B cell (primary cell): Measurements from ENCODE around the gene RAC3. TPM values are rescaled to one million over a fixed set of nuclear protein-coding genes. Genes with fewer than 3 reads are reported as not detected.

ENCODE experiments used
- ATAC-seq: fragments of 200-7000 bp; cut with Tn5 transposase; one replicate; pipeline ENCODE4 v1.10.0; 2021; ENCODE audit warnings: low read depth, mild to moderate bottlenecking, moderate number of reproducible peaks, moderate library complexity
- CTCF ChIA-PET: fragments of 350-600 bp; sonication (Branson Sonifier 250); formaldehyde crosslinking; loops from one replicate; lab custom pipeline; 2021; ENCODE audit warnings: antibody characterized with exemption, inconsistent platforms; lab: Charles Lee
- POLR2A ChIA-PET: fragments of 350-600 bp; sonication (Branson Sonifier 250); formaldehyde crosslinking; loops from one replicate; lab custom pipeline; 2021; ENCODE audit warnings: antibody characterized with exemption; lab: Charles Lee
- DNase-seq: peaks from one replicate; pipeline ENCODE4 v3.0.0; 2013
- H2AFZ ChIP-seq: 2 replicates; pipeline ENCODE4 v1.6.1; 2012; ENCODE audit warnings: mild to moderate bottlenecking, low read depth, low read length; ENCODE audit not compliant: insufficient read depth, poor library complexity, severe bottlenecking
- H3K27ac ChIP-seq, 2 donors: 1 replicate in 1 of 2; 2 replicates in 1 of 2; pipeline ENCODE4 v1.5.1; 2012 to 2013; ENCODE audit warnings: low read length in 2 of 2, mild to moderate bottlenecking in 2 of 2, moderate library complexity in 1 of 2
- H3K27me3 ChIP-seq, 4 experiments: fragments of 200-600 bp in 1 of 4; sonication (generic) in 1 of 4; replicated peaks in 1 of 4; 1 replicate in 2 of 4; 2 replicates in 2 of 4; pipeline versions ENCODE4 v1.6.1 to v1.7.0; 2013 to 2016; ENCODE audit warnings: low read length in 3 of 4, mild to moderate bottlenecking in 2 of 4, mixed read lengths in 1 of 4, moderate library complexity in 1 of 4; ENCODE audit not compliant: insufficient read depth in 4 of 4, control insufficient read depth in 3 of 4; ENCODE audit errors: control extremely low read depth in 1 of 4
- H3K36me3 ChIP-seq, 2 experiments: replicated peaks in 1 of 2; 1 replicate in 1 of 2; 2 replicates in 1 of 2; pipeline versions ENCODE4 v1.6.1 to v1.7.1; 2013; ENCODE audit warnings: low read length in 1 of 2; ENCODE audit not compliant: insufficient read depth in 2 of 2, control insufficient read depth in 1 of 2; ENCODE audit errors: control extremely low read depth in 1 of 2, extremely low read depth in 1 of 2
- H3K4me1 ChIP-seq, 2 donors: fragments of 200-600 bp in 1 of 2; sonication (generic) in 1 of 2; 1 replicate in 1 of 2; 2 replicates in 1 of 2; pipeline versions ENCODE4 v1.5.1 to v1.6.1; 2013 to 2017; ENCODE audit warnings: low read length in 2 of 2; ENCODE audit not compliant: control insufficient read depth in 2 of 2, insufficient read depth in 2 of 2
- H3K4me2 ChIP-seq: replicated peaks from 2 replicates; pipeline ENCODE3; 2012; ENCODE audit warnings: mild to moderate bottlenecking, low read depth, low read length; ENCODE audit not compliant: poor library complexity, severe bottlenecking
- H3K4me3 ChIP-seq, 5 experiments: fragments of 200-600 bp in 1 of 5; sonication (generic) in 1 of 5; 1 replicate in 3 of 5; 2 replicates in 2 of 5; pipeline versions ENCODE4 v1.5.1 to v1.7.0; 2011 to 2016; ENCODE audit warnings: low read length in 4 of 5, mild to moderate bottlenecking in 4 of 5, low read depth in 2 of 5, control low read depth in 1 of 5, moderate library complexity in 1 of 5; ENCODE audit not compliant: insufficient read depth in 1 of 5; ENCODE audit errors: control extremely low read depth in 1 of 5, extremely low read depth in 1 of 5
- H3K79me2 ChIP-seq: fragments of 200-600 bp; sonication (generic); one replicate; pipeline ENCODE4 v1.6.0; 2016; ENCODE audit warnings: low read length; ENCODE audit not compliant: control insufficient read depth, insufficient read depth
- H3K9ac ChIP-seq: fragments of 200-600 bp; sonication (generic); 2 replicates; pipeline ENCODE4 v1.6.1; 2017; ENCODE audit warnings: mild to moderate bottlenecking, low read length, moderate library complexity
- H3K9me3 ChIP-seq, 3 donors: one replicate each; pipeline versions ENCODE4 v1.6.1 to v1.7.1; 2013; ENCODE audit warnings: low read length in 2 of 3; ENCODE audit not compliant: control insufficient read depth in 2 of 3, insufficient read depth in 1 of 3; ENCODE audit errors: control extremely low read depth in 1 of 3
- H4K20me1 ChIP-seq: 2 replicates; pipeline ENCODE4 v1.6.0; 2012; ENCODE audit warnings: mild to moderate bottlenecking, low read length; ENCODE audit not compliant: insufficient read depth, control insufficient read depth, poor library complexity, severe bottlenecking
- H3K27ac Mint-ChIP-seq: one replicate; pipeline ENCODE4 v1.8.0; 2021; ENCODE audit warnings: mixed read lengths
- H3K27me3 Mint-ChIP-seq: one replicate; pipeline ENCODE4 v1.8.0; 2021; ENCODE audit warnings: mixed read lengths
- H3K4me1 Mint-ChIP-seq: one replicate; pipeline ENCODE4 v1.8.0; 2021; ENCODE audit warnings: mixed read lengths
- H3K4me3 Mint-ChIP-seq: one replicate; pipeline ENCODE4 v1.8.0; 2021; ENCODE audit warnings: mixed read lengths
- H3K9me3 Mint-ChIP-seq: one replicate; pipeline ENCODE4 v1.8.0; 2022; ENCODE audit warnings: mixed read lengths; ENCODE audit not compliant: insufficient read depth
- EZH2 ChIP-seq: IDR thresholded peaks from 2 replicates; pipeline ENCODE4 v1.6.1; 2012; ENCODE audit warnings: borderline replicate concordance, low read depth, mild to moderate bottlenecking, moderate library complexity, low read length; ENCODE audit not compliant: insufficient read depth, poor library complexity, severe bottlenecking
- WGBS: methylation state at CpG from one replicate; pipeline ENCODE4 v1.1.5; 2013; ENCODE audit warnings: missing lambda C conversion rate; ENCODE audit not compliant: insufficient coverage; 5-methylcytosine and 5-hydroxymethylcytosine counted together
- intact Hi-C: fragments of 100-400 bp; cut with micrococcal nuclease; formaldehyde crosslinking; loops from one replicate; pipeline ENCODE4 v1.10.0; 2022
- polyA plus RNA-seq: library from polyadenylated mRNA; depleted of rRNA; stranded (reverse); fragments of >200 nt; gene quantifications from 2 replicates; pipeline ENCODE4 v1.2.3, GENCODE V29; 2012
- total RNA-seq, 2 donors: library from RNA; stranded (reverse); fragments of 120-200 nt in 1 of 2; gene quantifications; 1 replicate in 1 of 2; 2 replicates in 1 of 2; pipeline versions ENCODE4 v1.2.3 to v1.2.4, GENCODE V29; 2013 to 2022
- TF ChIP-seq, protein P1 (sequence below): fragments of 200-600 bp; IDR thresholded peaks from one replicate; pipeline ENCODE4 v1.8.0; 2022; ENCODE audit warnings: antibody characterized with exemption, mild to moderate bottlenecking

RAC3 gene
- total and polyA plus RNA-seq, 2 donors (not counting 1 experiment from before 2014, with no cell fraction given), result 0.62 to 2.0 TPM

GRCh38 chr17:82050761-82051641, 19.5 kb downstream of the RAC3 start:
- Mint-ChIP-seq H3K4me3 (peak overlapping the region; percentile 84), H3K9me3 (no peaks in the 10 kb centered on the region), H3K27me3 (no peaks in the 10 kb centered on the region), H3K4me1 (peaks cover 14% of the 10 kb centered on the region), H3K27ac (peak overlapping the region; percentile 86)
- intact Hi-C loops, result loop anchor here (1.0 to 2.0 kb wide), 4 partner anchors 14 to 47 kb away; partner anchors contain the start of genes CENPX, DCXR, FASN and LRRC45
- Histone ChIP-seq H3K27me3 (no peaks in the 10 kb centered on the region), H3K36me3 (peaks cover 0 to 23% of the 10 kb centered on the region in 2 experiments), H2AFZ (peak overlapping the region; percentile 66), H3K79me2 (peaks cover 29% of the 10 kb centered on the region), H3K9me3 (no peaks in the 10 kb centered on the region), H3K4me3 (peak overlapping the region in 4 of 5 experiments; percentile 43 to 63 (median 58)), H3K4me1 (peaks cover 20 to 34% of the 10 kb centered on the region in 2 donors), H3K4me2 (peak overlapping the region; percentile 90), H3K27ac (peak overlapping the region in 1 of 2 donors; percentile 30), H4K20me1 (peaks cover 19% of the 10 kb centered on the region), H3K9ac (peak overlapping the region; percentile 63)
- ChIA-PET POLR2A (interaction anchor here (0.8 to 1.9 kb wide), 2 partner anchors 18 to 48 kb away, joined by 3 to 5 read pairs; partner anchors contain the start of gene FASN), CTCF (interaction anchor here (0.7 to 1.7 kb wide), 2 partner anchors 13 to 31 kb away, joined by 3 to 6 read pairs; partner anchors contain the start of gene DCXR)
- TF ChIP-seq, protein P1, sequence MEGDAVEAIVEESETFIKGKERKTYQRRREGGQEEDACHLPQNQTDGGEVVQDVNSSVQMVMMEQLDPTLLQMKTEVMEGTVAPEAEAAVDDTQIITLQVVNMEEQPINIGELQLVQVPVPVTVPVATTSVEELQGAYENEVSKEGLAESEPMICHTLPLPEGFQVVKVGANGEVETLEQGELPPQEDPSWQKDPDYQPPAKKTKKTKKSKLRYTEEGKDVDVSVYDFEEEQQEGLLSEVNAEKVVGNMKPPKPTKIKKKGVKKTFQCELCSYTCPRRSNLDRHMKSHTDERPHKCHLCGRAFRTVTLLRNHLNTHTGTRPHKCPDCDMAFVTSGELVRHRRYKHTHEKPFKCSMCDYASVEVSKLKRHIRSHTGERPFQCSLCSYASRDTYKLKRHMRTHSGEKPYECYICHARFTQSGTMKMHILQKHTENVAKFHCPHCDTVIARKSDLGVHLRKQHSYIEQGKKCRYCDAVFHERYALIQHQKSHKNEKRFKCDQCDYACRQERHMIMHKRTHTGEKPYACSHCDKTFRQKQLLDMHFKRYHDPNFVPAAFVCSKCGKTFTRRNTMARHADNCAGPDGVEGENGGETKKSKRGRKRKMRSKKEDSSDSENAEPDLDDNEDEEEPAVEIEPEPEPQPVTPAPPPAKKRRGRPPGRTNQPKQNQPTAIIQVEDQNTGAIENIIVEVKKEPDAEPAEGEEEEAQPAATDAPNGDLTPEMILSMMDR, result no peak
- TF ChIP-seq EZH2, result no peak
- ATAC-seq (peak; percentile 26), DNase-seq (no peak)
- 21% methylated on average over 79 of the region's 79 CpGs for WGBS
